Calu3 (cell line): Measurements from ENCODE around the gene PSAPL1. TPM values are rescaled to one million over a fixed set of nuclear protein-coding genes. Genes with fewer than 3 reads are reported as not detected.
A peak's percentile ranks its signal among the peaks of the same experiment; 100 is the strongest.

Experiments used
- BruUV-seq: library from RNA; stranded (reverse); fragments of 400-500 nt; replicated peaks from 2 replicates; lab custom pipeline; 2021; lab: Mats Ljungman, UMichigan
- CTCF ChIA-PET: fragments of 300-600 bp; sonication (Branson Sonifier 250); formaldehyde crosslinking; loops from one replicate; lab custom pipeline; 2022; ENCODE audit warnings: antibody characterized with exemption; lab: Charles Lee
- DNase-seq: peaks from one replicate; pipeline ENCODE4 v3.0.0; 2022
- H3K27ac Mint-ChIP-seq: one replicate; pipeline ENCODE4 v1.8.0; 2022; ENCODE audit warnings: mixed read lengths; ENCODE audit not compliant: unreplicated experiment
- H3K27me3 Mint-ChIP-seq: one replicate; pipeline ENCODE4 v1.8.0; 2022; ENCODE audit warnings: mixed read lengths; ENCODE audit not compliant: unreplicated experiment
- H3K36me3 Mint-ChIP-seq: one replicate; pipeline ENCODE4 v1.8.0; 2022; ENCODE audit warnings: mild to moderate bottlenecking, moderate library complexity, mixed read lengths; ENCODE audit not compliant: insufficient read depth, unreplicated experiment
- H3K4me1 Mint-ChIP-seq: one replicate; pipeline ENCODE4 v1.8.0; 2022; ENCODE audit warnings: mild to moderate bottlenecking, low read depth, mixed read lengths; ENCODE audit not compliant: unreplicated experiment
- H3K4me3 Mint-ChIP-seq: one replicate; pipeline ENCODE4 v1.8.0; 2022; ENCODE audit warnings: mild to moderate bottlenecking, low read depth, moderate library complexity, mixed read lengths; ENCODE audit not compliant: unreplicated experiment
- H3K9me3 Mint-ChIP-seq: one replicate; pipeline ENCODE4 v1.8.0; 2022; ENCODE audit warnings: low read depth, mixed read lengths; ENCODE audit not compliant: unreplicated experiment
- CTCF ChIP-seq: fragments of 200-600 bp; IDR thresholded peaks from one replicate; pipeline ENCODE4 v1.8.0; 2022; ENCODE audit warnings: antibody characterized with exemption; ENCODE audit not compliant: unreplicated experiment
- intact Hi-C: fragments of 100-400 bp; cut with micrococcal nuclease; formaldehyde crosslinking; loops from one replicate; pipeline ENCODE4 v1.10.0; 2022; ENCODE audit not compliant: unreplicated experiment
- total RNA-seq: library from RNA; stranded (reverse); gene quantifications from 2 replicates; pipeline ENCODE4 v1.2.3, GENCODE V29; 2022

PSAPL1 gene
- total RNA-seq, 1 experiment from 2014 or later = not detected

DNA sequence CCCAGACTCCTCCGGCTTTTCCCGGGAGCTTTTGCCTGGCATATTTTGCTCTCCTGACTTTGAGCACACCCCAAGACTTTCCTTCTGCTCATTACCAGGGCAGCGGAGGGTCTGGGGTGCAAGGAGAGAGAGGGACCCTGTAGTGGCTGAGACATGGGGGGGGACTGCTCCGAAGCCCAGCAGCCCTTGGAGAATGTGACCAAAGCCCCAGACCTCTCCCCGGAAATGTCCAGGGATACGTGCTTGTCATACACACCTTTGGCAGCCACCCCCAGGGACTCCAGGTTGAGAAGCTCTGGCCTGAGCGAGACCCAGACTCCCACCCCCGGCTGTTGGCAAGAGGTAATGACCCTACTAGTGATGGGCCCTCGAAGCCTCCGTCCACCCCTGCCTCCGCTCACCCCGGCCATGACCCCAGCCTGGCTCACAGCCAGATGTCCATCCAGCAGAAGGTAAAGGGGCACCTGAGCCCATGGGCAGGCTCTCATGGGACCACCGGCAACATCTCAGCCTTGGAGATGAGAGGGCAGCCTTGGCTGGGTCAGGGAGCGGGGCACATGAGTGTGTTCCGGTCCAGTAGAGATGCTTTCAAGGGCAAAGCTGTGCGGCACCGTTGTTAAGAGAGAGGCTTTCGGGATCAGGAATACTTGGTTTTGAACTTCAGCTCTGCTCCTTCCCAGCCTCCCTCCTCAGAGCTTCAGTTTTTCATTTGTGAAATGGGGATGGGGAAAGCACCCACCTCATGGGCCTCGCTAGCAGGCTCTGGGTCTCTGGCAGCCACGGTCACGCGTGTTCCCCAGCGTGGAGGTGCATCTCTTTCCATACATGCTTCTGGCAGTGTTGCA is 2.0 kb downstream of the PSAPL1 start:
- no peak for TF ChIP-seq CTCF
- CTCF ChIA-PET = no interaction called here
- intact Hi-C loops = no loop called here
- no peak overlapping the region for H3K4me3 Mint-ChIP-seq
- H3K27me3 Mint-ChIP-seq = peaks cover 12% of the 10 kb centered on the region
- no TSS peak for BruUV-seq
- no peak overlapping the region for H3K27ac Mint-ChIP-seq
- H3K36me3 Mint-ChIP-seq = no peaks in the 10 kb centered on the region
- peaks cover 26% of the 10 kb centered on the region for H3K4me1 Mint-ChIP-seq
- no peak for DNase-seq
- no peaks in the 10 kb centered on the region for H3K9me3 Mint-ChIP-seq

GRCh38 chr4:7431696-7432530 is 2.8 kb downstream of the PSAPL1 start:
- DNase-seq = peak; percentile 13
- TF ChIP-seq CTCF = no peak
- CTCF ChIA-PET = no interaction called here
- Mint-ChIP-seq H3K27ac (no peak overlapping the region), H3K4me1 (peaks cover 26% of the 10 kb centered on the region), H3K36me3 (no peaks in the 10 kb centered on the region), H3K9me3 (no peaks in the 10 kb centered on the region), H3K4me3 (no peak overlapping the region), H3K27me3 (peaks cover 12% of the 10 kb centered on the region)
- BruUV-seq = no TSS peak
- intact Hi-C loops = no loop called here

DNA sequence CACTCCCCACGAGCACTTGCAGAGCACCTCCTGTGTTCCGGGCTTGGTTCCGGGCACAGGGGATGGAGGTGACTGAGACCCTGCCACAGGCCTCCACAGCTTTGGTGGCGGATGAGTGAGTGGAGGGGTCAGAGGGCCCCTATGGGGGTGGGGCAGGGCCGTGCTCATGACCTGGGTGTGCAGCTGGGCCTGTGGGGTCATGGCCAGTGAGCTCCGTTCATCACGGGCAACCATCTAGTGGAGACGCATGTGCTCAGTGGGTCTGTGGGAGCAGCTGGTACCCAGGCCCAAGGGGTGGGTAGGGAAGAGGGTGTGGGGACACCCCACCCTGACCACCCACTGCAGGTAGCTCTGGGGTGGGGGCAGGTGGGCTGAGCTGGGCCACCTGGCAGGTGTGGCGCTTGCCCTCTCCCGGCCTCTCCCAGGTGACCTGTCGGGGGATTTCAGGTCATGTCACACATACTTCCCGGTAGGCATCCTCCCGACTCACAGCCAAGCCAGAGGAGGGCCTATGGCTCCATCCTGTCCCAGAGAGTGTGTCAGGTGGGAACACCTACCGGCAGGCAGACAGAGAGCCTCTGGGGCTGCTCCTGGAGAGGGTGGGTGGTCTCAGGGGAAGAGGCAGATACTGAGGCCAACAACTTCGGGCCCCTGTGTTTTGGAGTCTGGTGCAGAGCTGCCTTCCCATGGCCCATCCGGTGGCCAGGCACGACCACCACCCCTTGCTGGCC is 3.6 kb downstream of the PSAPL1 start:
- intact Hi-C loops = no loop called here
- Mint-ChIP-seq H3K4me3 (no peak overlapping the region), H3K36me3 (no peaks in the 10 kb centered on the region), H3K27me3 (peaks cover 12% of the 10 kb centered on the region), H3K9me3 (no peaks in the 10 kb centered on the region), H3K27ac (no peak overlapping the region), H3K4me1 (peaks cover 26% of the 10 kb centered on the region)
- CTCF ChIA-PET = no interaction called here
- no TSS peak for BruUV-seq
- DNase-seq = no peak
- no peak for TF ChIP-seq CTCF

- CTCF ChIA-PET = no interaction called here
- Mint-ChIP-seq H3K4me3 (no peak overlapping the region), H3K36me3 (no peaks in the 10 kb centered on the region), H3K4me1 (peaks cover 21% of the 10 kb centered on the region), H3K9me3 (no peaks in the 10 kb centered on the region), H3K27ac (no peak overlapping the region), H3K27me3 (peaks cover 12% of the 10 kb centered on the region)
- peak; percentile 51 for DNase-seq
- no peak for TF ChIP-seq CTCF
- BruUV-seq = no TSS peak
- intact Hi-C loops = no loop called here
Observed at GRCh38 chr4:7430368-7430964, 4.3 kb downstream of the PSAPL1 start.
